H1 (cell line): ENCODE results near the gene TIMM10. TPM values are rescaled to one million over a fixed set of nuclear protein-coding genes. Genes with fewer than 3 reads are reported as not detected.

Experiments used
- ASH2L ChIP-seq: fragments of 200-600, 300-600 bp; sonication (generic); IDR thresholded peaks from one replicate; pipeline ENCODE4 v1.7.1; 2017; ENCODE audit warnings: low read length
- ATF2 ChIP-seq: IDR thresholded peaks from 2 replicates; pipeline ENCODE4 v1.6.1; 2012; ENCODE audit warnings: low read length, inconsistent platforms
- BCL11A ChIP-seq, 2 experiments: IDR thresholded peaks; one replicate each; pipeline ENCODE4 v1.6.1; 2011; ENCODE audit warnings: low read depth in 2 of 2, low read length in 2 of 2, mild to moderate bottlenecking in 2 of 2
- CHD7 ChIP-seq: fragments of 300-600 bp; sonication (generic); IDR thresholded peaks from 2 replicates; pipeline ENCODE4 v1.7.1; 2012; ENCODE audit warnings: low read length, moderate library complexity, mild to moderate bottlenecking, inconsistent platforms; ENCODE audit not compliant: insufficient replicate concordance
- CREB1 ChIP-seq: IDR thresholded peaks from 2 replicates; pipeline ENCODE4 v1.6.1; 2012; ENCODE audit warnings: inconsistent platforms
- CTBP2 ChIP-seq: IDR thresholded peaks from 2 replicates; pipeline ENCODE4 v1.7.0; 2011; ENCODE audit warnings: borderline replicate concordance, mild to moderate bottlenecking, moderate library complexity, mixed read lengths, low read length; ENCODE audit not compliant: insufficient read depth, insufficient read length
- GTF2F1 ChIP-seq: IDR thresholded peaks from 2 replicates; pipeline ENCODE4 v1.6.1; 2012; ENCODE audit warnings: low read depth, low read length, improper control_type of control experiment, borderline replicate concordance
- KDM4A ChIP-seq: IDR thresholded peaks from one replicate; pipeline ENCODE4 v1.7.1; 2012; ENCODE audit warnings: low read depth, mild to moderate bottlenecking, moderate library complexity, low read length, inconsistent platforms; ENCODE audit not compliant: severe bottlenecking
- SRF ChIP-seq: IDR thresholded peaks from 2 replicates; pipeline ENCODE4 v1.6.1; 2011; ENCODE audit warnings: mild to moderate bottlenecking, low read depth, low read length, moderate library complexity
- polyA plus RNA-seq, 7 experiments: library from polyadenylated mRNA; depleted of rRNA in 3 of 7; stranded (reverse) in 5 of 7; unstranded in 2 of 7; fragments of >200 nt in 5 of 7; fragments of 200-250 nt in 2 of 7; gene quantifications; 1 replicate in 5 of 7; 2 replicates in 1 of 7; 4 replicates in 1 of 7; pipeline versions ENCODE4 v1.2.1 to v1.2.3, GENCODE V29; 2011 to 2013; ENCODE audit warnings: missing spikeins in 2 of 7, mixed read lengths in 2 of 7
- total RNA-seq: library from RNA; stranded (reverse); fragmentation: NEBNext Ultra II Directional; extraction: Animal tissue kit (Norgen Biotek cat#: 25700); gene quantifications from 2 replicates; pipeline ENCODE4 v1.2.1, GENCODE V29; 2021

Gene TIMM10
- total and polyA plus RNA-seq, 2 of the 8 experiments (the other 6 are each of a cell fraction or from before 2014, with no cell fraction given): 117 to 227 TPM

GRCh38 chr11:57487021-57487778 is 43.4 kb downstream of the TIMM10 start (continued):
- TF ChIP-seq CHD7 (no peak), KDM4A (no peak), SRF (no peak), GTF2F1 (no peak), CREB1 (no peak), CTBP2 (no peak), ASH2L (no peak), ATF2 (no peak), BCL11A (IDR thresholded peaks at IDR 0.05; ENCODE audit: low read depth in 2 of 2, low read length in 2 of 2) (no peak)
